DND-41 (cell line): Measurements from ENCODE around the gene ATP6V0E2.

Experiments used
- ATAC-seq: fragments of 200-7000 bp; cut with Tn5 transposase; 3 replicates; pipeline ENCODE4 v1.9.1; 2021; ENCODE audit warnings: low read depth; ENCODE audit not compliant: insufficient read depth
- DNase-seq: peaks from one replicate; pipeline ENCODE4 v3.0.0-alpha.2; 2020
- H2AFZ ChIP-seq: 2 replicates; pipeline ENCODE4 v1.6.0; 2012; ENCODE audit warnings: low read depth, low read length
- H3K27ac ChIP-seq: 2 replicates; pipeline ENCODE4 v1.5.1; 2012; ENCODE audit warnings: low read length, inconsistent platforms
- H3K27me3 ChIP-seq: fragments of 200-600 bp; sonication (generic); 2 replicates; pipeline ENCODE4 v1.6.0; 2012; ENCODE audit warnings: low read length, mild to moderate bottlenecking, inconsistent platforms; ENCODE audit not compliant: insufficient read depth, poor library complexity
- H3K36me3 ChIP-seq: 2 replicates; pipeline ENCODE4 v1.5.1; 2012; ENCODE audit warnings: low read length, inconsistent platforms; ENCODE audit not compliant: insufficient read depth
- H3K4me1 ChIP-seq: 2 replicates; pipeline ENCODE4 v1.5.1; 2012; ENCODE audit warnings: mild to moderate bottlenecking, low read length; ENCODE audit not compliant: insufficient read depth
- H3K4me2 ChIP-seq: 2 replicates; pipeline ENCODE4 v1.6.0; 2012; ENCODE audit warnings: mild to moderate bottlenecking, moderate library complexity, low read length, inconsistent platforms; ENCODE audit not compliant: insufficient read depth
- H3K4me3 ChIP-seq, 2 experiments: fragments of 200-600 bp in 1 of 2; shearing (Covaris generic) in 1 of 2; 2 replicates each; pipeline ENCODE4 v1.5.1; 2012 to 2016; ENCODE audit warnings: inconsistent platforms in 2 of 2, low read length in 2 of 2, mild to moderate bottlenecking in 2 of 2, low read depth in 1 of 2, moderate library complexity in 1 of 2
- H3K79me2 ChIP-seq: 2 replicates; pipeline ENCODE4 v1.6.0; 2012; ENCODE audit warnings: low read length, inconsistent platforms; ENCODE audit not compliant: insufficient read depth
- H3K9ac ChIP-seq: 2 replicates; pipeline ENCODE4 v1.6.0; 2012; ENCODE audit warnings: low read depth, mild to moderate bottlenecking, inconsistent platforms, low read length, moderate library complexity
- H3K9me3 ChIP-seq: 2 replicates; pipeline ENCODE4 v1.5.1; 2012; ENCODE audit warnings: low read length, moderate library complexity, mild to moderate bottlenecking, inconsistent platforms; ENCODE audit not compliant: insufficient read depth, severe bottlenecking
- H4K20me1 ChIP-seq: 2 replicates; pipeline ENCODE4 v1.6.0; 2012; ENCODE audit warnings: low read length; ENCODE audit not compliant: insufficient read depth
- CTCF ChIP-seq: IDR thresholded peaks from 2 replicates; pipeline ENCODE4 v1.5.1; 2012; ENCODE audit warnings: borderline replicate concordance, low read length, moderate library complexity, mild to moderate bottlenecking; ENCODE audit not compliant: poor library complexity, severe bottlenecking; ENCODE audit errors: extremely low read depth
- EZH2 ChIP-seq: IDR thresholded peaks from 3 replicates; pipeline ENCODE4 v1.6.1; 2012; ENCODE audit warnings: borderline replicate concordance, low read depth, mild to moderate bottlenecking, moderate library complexity, low read length, inconsistent platforms; ENCODE audit not compliant: severe bottlenecking

Gene ATP6V0E2

DNA sequence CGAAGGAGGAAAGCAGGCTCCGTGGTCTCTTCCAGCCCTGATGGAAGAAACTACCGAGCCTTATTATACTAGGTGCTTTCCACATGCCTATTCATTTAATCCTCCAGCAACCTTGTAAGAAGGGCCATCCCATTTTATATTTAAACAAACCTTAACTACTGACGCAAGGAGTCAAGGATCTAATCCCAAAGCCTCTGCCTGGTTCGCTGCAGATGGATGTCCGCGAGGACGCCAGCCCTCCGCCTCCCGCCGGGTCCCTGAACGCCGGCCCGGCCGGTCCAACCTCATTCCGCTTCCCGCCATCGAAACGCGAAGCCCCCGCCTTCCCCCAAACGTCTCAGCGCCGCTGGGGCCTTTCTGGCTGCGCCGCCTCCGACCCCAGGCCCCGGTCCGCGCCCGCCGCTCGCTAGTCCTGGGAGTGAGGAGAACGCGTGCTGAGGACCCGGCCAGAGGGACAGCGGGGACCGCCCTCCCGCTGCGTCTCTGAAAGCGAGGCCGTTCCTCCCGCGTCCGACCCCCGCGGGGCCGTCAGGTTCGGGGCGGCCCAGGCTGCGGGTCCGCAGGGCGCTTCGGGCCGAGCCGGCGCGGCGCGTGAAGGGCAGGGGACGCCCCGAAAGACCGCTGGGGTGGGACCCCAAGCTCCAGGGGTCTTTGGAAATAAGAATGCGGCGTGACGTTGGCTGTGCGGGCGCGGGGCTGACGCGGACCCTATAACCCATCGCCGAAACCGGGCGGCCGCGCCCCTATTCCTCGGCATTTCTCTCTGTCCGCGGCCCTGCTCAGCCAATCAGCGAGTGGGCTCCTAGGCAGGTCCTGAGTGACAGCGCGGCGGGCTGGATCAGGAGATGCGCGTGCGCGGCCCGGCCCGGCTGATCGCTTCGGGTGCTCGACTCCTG lies at the start of gene ATP6V0E2:
TSS of gene ATP6V0E2 (plus strand) at position 896 of the 896 bp plus-strand sequence. CDS start 97 bp downstream, outside the sequence.
- H4K20me1 ChIP-seq: peaks cover 5% of the 10 kb centered on the region
- DNase-seq (peak; percentile 92), ATAC-seq (peak; percentile 90)
- H3K4me2 ChIP-seq: peak within 1 kb of the TSS; percentile 96
- peak within 1 kb of the TSS; percentile 67 to 79 for H3K4me3 ChIP-seq
- peak within 1 kb of the TSS; percentile 83 for H3K9ac ChIP-seq
- no peaks in the 10 kb centered on the region for H3K27me3 ChIP-seq
- H3K27ac ChIP-seq: peak within 1 kb of the TSS; percentile 62
- H3K4me1 ChIP-seq: peaks cover 69% of the 10 kb centered on the region
- H3K9me3 ChIP-seq: no peaks in the 10 kb centered on the region
- peak within 1 kb of the TSS; percentile 96 for H2AFZ ChIP-seq
- no peak for TF ChIP-seq EZH2
- no peak for TF ChIP-seq CTCF
- peaks cover 28% of the 10 kb centered on the region for H3K79me2 ChIP-seq
- H3K36me3 ChIP-seq: peaks cover 28% of the 10 kb centered on the region

DNA sequence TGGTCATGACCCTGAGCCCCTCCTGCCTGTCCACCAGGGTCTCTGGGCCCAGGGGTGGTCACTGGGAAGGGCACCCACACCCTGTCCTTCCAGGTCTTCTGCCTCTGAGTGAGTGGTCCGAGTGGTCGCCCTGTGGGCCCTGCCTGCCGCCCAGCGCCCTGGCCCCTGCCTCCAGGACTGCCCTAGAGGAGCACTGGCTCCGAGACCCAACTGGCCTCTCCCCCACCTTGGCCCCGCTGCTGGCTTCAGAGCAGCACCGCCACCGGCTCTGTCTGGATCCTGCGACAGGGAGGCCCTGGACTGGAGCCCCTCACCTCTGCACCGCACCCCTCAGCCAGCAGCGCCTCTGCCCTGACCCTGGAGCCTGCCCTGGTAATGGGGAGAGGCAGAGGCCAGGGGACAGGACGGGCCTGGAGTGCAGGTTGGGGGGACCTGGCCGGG lies 49.4 kb upstream of the ATP6V0E2 start:
- H3K4me2 ChIP-seq: no peak overlapping the region
- no peak overlapping the region for H3K9ac ChIP-seq
- no peak overlapping the region for H3K4me3 ChIP-seq
- no peak for DNase-seq
- no peak for ATAC-seq
- no peak overlapping the region for H3K27ac ChIP-seq
- no peaks in the 10 kb centered on the region for H3K4me1 ChIP-seq
- no peaks in the 10 kb centered on the region for H3K9me3 ChIP-seq
- no peak for TF ChIP-seq EZH2
- TF ChIP-seq CTCF: no peak
- no peak overlapping the region for H2AFZ ChIP-seq
- no peaks in the 10 kb centered on the region for H3K79me2 ChIP-seq
- H3K36me3 ChIP-seq: no peaks in the 10 kb centered on the region
- no peaks in the 10 kb centered on the region for H3K27me3 ChIP-seq
- peaks cover 4% of the 10 kb centered on the region; the same call in 1 of the 2 replicates for H4K20me1 ChIP-seq

- H3K4me3 ChIP-seq: no peak overlapping the region
- no peak overlapping the region for H3K4me2 ChIP-seq
- no peaks in the 10 kb centered on the region for H3K4me1 ChIP-seq
- TF ChIP-seq EZH2: no peak
- no peak for TF ChIP-seq CTCF
- H4K20me1 ChIP-seq: peaks cover under 1% of the 10 kb centered on the region; the same call in 1 of the 2 replicates
- no peaks in the 10 kb centered on the region for H3K79me2 ChIP-seq
- H3K9ac ChIP-seq: no peak overlapping the region
- no peaks in the 10 kb centered on the region for H3K36me3 ChIP-seq
- H3K27ac ChIP-seq: no peak overlapping the region
- H2AFZ ChIP-seq: no peak overlapping the region
- H3K27me3 ChIP-seq: no peaks in the 10 kb centered on the region
- H3K9me3 ChIP-seq: no peaks in the 10 kb centered on the region
- DNase-seq: no peak
- ATAC-seq: no peak
Observed at GRCh38 chr7:149824748-149825566, 48.8 kb upstream of the ATP6V0E2 start.
